HepG2 (cell line): ENCODE results near the gene MGLL. TPM values are rescaled to one million over a fixed set of nuclear protein-coding genes. Genes with fewer than 3 reads are reported as not detected.

ENCODE experiments used
- ATAC-seq: fragments of 200-7000 bp; cut with Tn5 transposase; 3 replicates; pipeline ENCODE4 v1.9.1; 2020; ENCODE audit warnings: mild to moderate bottlenecking, moderate library complexity
- BruUV-seq: library from RNA; stranded (reverse); fragments of 400-500 nt; replicated peaks from 2 replicates; lab custom pipeline; 2021; lab: Mats Ljungman, UMichigan
- CTCF ChIA-PET: fragments of 300-600 bp; formaldehyde crosslinking; extraction: SDS; loops from one replicate; lab custom pipeline; 2021; ENCODE audit warnings: low total read pairs, inconsistent platforms, low intra/inter-chr PET ratio; lab: Yijun Ruan, JAX
- POLR2A ChIA-PET: fragments of 350-600 bp; sonication (Branson Sonifier 250); formaldehyde crosslinking; loops from one replicate; lab custom pipeline; 2020; ENCODE audit warnings: antibody characterized with exemption, inconsistent platforms; lab: Yijun Ruan, JAX
- DNase-seq: peaks from one replicate; pipeline ENCODE4 v3.0.0-alpha.2; 2015; ENCODE audit warnings: low spot score
- FAIRE-seq: peaks from 3 replicates; lab custom pipeline; 2011; peaks lifted over from hg19 to GRCh38; lab: Jason Lieb, UNC
- H2AFZ ChIP-seq: one replicate; pipeline ENCODE4 v1.6.1; 2011; ENCODE audit warnings: low read length, inconsistent platforms
- H3K27ac ChIP-seq: fragments of 300-600 bp; 3 replicates; pipeline ENCODE4 v1.8.0; 2011; ENCODE audit warnings: mixed run types, mild to moderate bottlenecking, mixed read lengths, low read length, inconsistent platforms; ENCODE audit not compliant: insufficient read depth; ENCODE audit errors: extremely low read length
- H3K27me3 ChIP-seq, 2 experiments: fragments of 200-600 bp in 1 of 2; 2 replicates in 1 of 2; 3 replicates in 1 of 2; pipeline versions ENCODE4 v1.6.0 to v1.8.0; 2011; ENCODE audit warnings: low read length in 2 of 2, mild to moderate bottlenecking in 2 of 2, moderate library complexity in 2 of 2, inconsistent platforms in 1 of 2; ENCODE audit not compliant: insufficient read depth in 2 of 2, control insufficient read depth in 1 of 2
- H3K36me3 ChIP-seq, 2 experiments: fragments of 200-600 bp in 1 of 2; replicated peaks in 1 of 2; 2 replicates in 1 of 2; 3 replicates in 1 of 2; pipeline versions ENCODE4 v1.5.1 to v1.8.0; 2011; ENCODE audit warnings: low read length in 2 of 2, inconsistent platforms in 1 of 2; ENCODE audit not compliant: insufficient read depth in 2 of 2, control insufficient read depth in 1 of 2
- H3K4me1 ChIP-seq: 2 replicates; pipeline ENCODE4 v1.5.1; 2012; ENCODE audit warnings: low read length, inconsistent platforms; ENCODE audit not compliant: insufficient read depth
- H3K4me2 ChIP-seq: 2 replicates; pipeline ENCODE4 v1.6.0; 2011; ENCODE audit warnings: low read depth, low read length, inconsistent platforms
- H3K4me3 ChIP-seq, 3 experiments: fragments of 200-600 bp in 1 of 3; sonication (generic), shearing (Covaris generic) in 1 of 3; replicated peaks in 1 of 3; 2 replicates each; pipeline ENCODE4 v1.5.1; 2011 to 2016; ENCODE audit warnings: low read length in 3 of 3, inconsistent platforms in 2 of 3, low read depth in 2 of 3, mild to moderate bottlenecking in 2 of 3, control low read depth in 1 of 3, mixed read lengths in 1 of 3; ENCODE audit not compliant: insufficient read depth in 1 of 3
- H3K79me2 ChIP-seq: one replicate; pipeline ENCODE4 v1.6.1; 2011; ENCODE audit warnings: low read length, inconsistent platforms; ENCODE audit not compliant: insufficient read depth
- H3K9ac ChIP-seq: 2 replicates; pipeline ENCODE4 v1.6.0; 2011; ENCODE audit warnings: mild to moderate bottlenecking, low read depth, low read length, inconsistent platforms; ENCODE audit not compliant: insufficient read depth
- H3K9me3 ChIP-seq: 2 replicates; pipeline ENCODE4 v1.5.1; 2012; ENCODE audit warnings: mild to moderate bottlenecking, low read length
- H4K20me1 ChIP-seq: 2 replicates; pipeline ENCODE4 v1.6.0; 2011; ENCODE audit warnings: inconsistent platforms, mild to moderate bottlenecking, low read length, moderate library complexity; ENCODE audit not compliant: insufficient read depth
- ADNP ChIP-seq: sonication (generic); formaldehyde crosslinking; IDR thresholded peaks from 2 replicates; pipeline ENCODE4 v1.4.0; 2020; ENCODE audit warnings: missing genetic modification reagents
- EZH2 ChIP-seq: conservative IDR thresholded peaks from 2 replicates; pipeline ENCODE4 v1.6.1; 2012; ENCODE audit warnings: mild to moderate bottlenecking, low read depth, low read length, moderate library complexity
- HMGA1 ChIP-seq: sonication (generic); formaldehyde crosslinking; conservative IDR thresholded peaks from 2 replicates; pipeline ENCODE4 v1.4.0; 2020; ENCODE audit warnings: missing genetic modification reagents
- KAT7 ChIP-seq: IDR thresholded peaks from 2 replicates; pipeline ENCODE4 v1.6.1; 2018; ENCODE audit warnings: borderline replicate concordance, missing compliant biosample characterization
- KAT8 ChIP-seq: IDR thresholded peaks from 2 replicates; pipeline ENCODE4 v1.6.1; 2016; ENCODE audit warnings: missing genetic modification reagents, missing compliant biosample characterization
- KLF15 ChIP-seq: sonication (generic); formaldehyde crosslinking; IDR thresholded peaks from 2 replicates; pipeline ENCODE4 v1.8.1; 2023; ENCODE audit warnings: borderline replicate concordance, mild to moderate bottlenecking, inconsistent platforms, missing genetic modification reagents, mixed read lengths
- KMT2B ChIP-seq: IDR thresholded peaks from 2 replicates; pipeline ENCODE4 v1.6.1; 2016; ENCODE audit warnings: missing genetic modification reagents, missing compliant biosample characterization
- SOX6 ChIP-seq, 2 experiments: fragments of 450-650 bp in 1 of 2; sonication (generic) in 1 of 2; formaldehyde crosslinking in 1 of 2; IDR thresholded peaks; 2 replicates each; pipeline versions ENCODE4 v1.4.0 to v1.6.1; 2017 to 2020; ENCODE audit warnings: antibody characterized with exemption in 1 of 2, mild to moderate bottlenecking in 1 of 2, missing genetic modification reagents in 1 of 2
- SP1 ChIP-seq, 2 experiments: fragments of 450-650 bp in 1 of 2; sonication (generic) in 1 of 2; formaldehyde crosslinking in 1 of 2; IDR thresholded peaks; 2 replicates each; pipeline versions ENCODE4 v1.4.0 to v1.6.1; 2016 to 2020; ENCODE audit warnings: missing genetic modification reagents in 1 of 2
- WIZ ChIP-seq: sonication (generic); formaldehyde crosslinking; IDR thresholded peaks from 2 replicates; pipeline ENCODE4 v1.5.1; 2020; ENCODE audit warnings: mild to moderate bottlenecking, missing genetic modification reagents
- ZBTB20 ChIP-seq: sonication (generic); formaldehyde crosslinking; IDR thresholded peaks from 2 replicates; pipeline ENCODE4 v1.8.1; 2023; ENCODE audit warnings: missing genetic modification reagents, low read depth, mild to moderate bottlenecking, borderline replicate concordance
- ZBTB21 ChIP-seq: sonication (generic); formaldehyde crosslinking; IDR thresholded peaks from 2 replicates; pipeline ENCODE4 v1.4.0; 2020; ENCODE audit warnings: missing genetic modification reagents
- ZFP91 ChIP-seq: sonication (generic); formaldehyde crosslinking; IDR thresholded peaks from 2 replicates; pipeline ENCODE4 v1.9.0; 2022; ENCODE audit warnings: missing genetic modification reagents, mild to moderate bottlenecking, borderline replicate concordance
- ZKSCAN8 ChIP-seq: IDR thresholded peaks from 2 replicates; pipeline ENCODE4 v1.6.1; 2016; ENCODE audit warnings: borderline replicate concordance, missing genetic modification reagents, missing compliant biosample characterization
- ZNF224 ChIP-seq: sonication (generic); formaldehyde crosslinking; IDR thresholded peaks from 2 replicates; pipeline ENCODE4 v1.5.0; 2020; ENCODE audit warnings: mild to moderate bottlenecking, missing genetic modification reagents
- ZNF34 ChIP-seq: sonication (generic); formaldehyde crosslinking; IDR thresholded peaks from 2 replicates; pipeline ENCODE4 v1.4.0; 2020; ENCODE audit warnings: mild to moderate bottlenecking, missing genetic modification reagents, borderline replicate concordance
- ZNF350 ChIP-seq: sonication (generic); formaldehyde crosslinking; IDR thresholded peaks from 2 replicates; pipeline ENCODE4 v1.4.0; 2020; ENCODE audit warnings: mild to moderate bottlenecking, low read depth, missing genetic modification reagents, borderline replicate concordance
- ZNF550 ChIP-seq: sonication (generic); formaldehyde crosslinking; IDR thresholded peaks from 2 replicates; pipeline ENCODE4 v1.4.0; 2020; ENCODE audit warnings: mild to moderate bottlenecking, missing genetic modification reagents, borderline replicate concordance
- ZNF737 ChIP-seq: sonication (generic); formaldehyde crosslinking; IDR thresholded peaks from 2 replicates; pipeline ENCODE4 v1.5.0; 2020; ENCODE audit warnings: missing genetic modification reagents, mild to moderate bottlenecking, borderline replicate concordance
- ZSCAN5A ChIP-seq: sonication (generic); formaldehyde crosslinking; IDR thresholded peaks from 2 replicates; pipeline ENCODE4 v1.8.0; 2022; ENCODE audit warnings: mild to moderate bottlenecking, missing genetic modification reagents, borderline replicate concordance
- WGBS: methylation state at CpG from one replicate; pipeline ENCODE4 v1.1.6; 2017; ENCODE audit warnings: low lambda C conversion rate; 5-methylcytosine and 5-hydroxymethylcytosine counted together
- in situ Hi-C: cut with HindIII; loops from 2 replicates; pipeline ENCODE4 v1.10.0; 2017; ENCODE audit warnings: low pct_unique_long_range_greater_than_20kb; ENCODE audit not compliant: extremely low pct_ligation_motif_present
- intact Hi-C: fragments of 100-400 bp; cut with micrococcal nuclease; formaldehyde crosslinking; loops from one replicate; pipeline ENCODE4 v1.10.0; 2022; ENCODE audit not compliant: unreplicated experiment
- polyA plus RNA-seq, 8 experiments: library from polyadenylated mRNA; depleted of rRNA in 3 of 8; stranded (reverse) in 7 of 8; unstranded in 1 of 8; fragments of >200 nt; fragmentation: Illumina TruSeq in 4 of 8; extraction: Trizol in 4 of 8; gene quantifications; 2 replicates each; pipeline versions ENCODE4 v1.2.1 to v1.2.3, GENCODE V29; 2011 to 2016; ENCODE audit warnings: low read depth in 4 of 8, missing spikeins in 1 of 8, mixed read lengths in 1 of 8; ENCODE audit not compliant: insufficient read depth in 1 of 8
- total RNA-seq, 5 experiments: library from RNA; depleted of rRNA; stranded (reverse); fragments of >200 nt; fragmentation: Illumina TruSeq; extraction: Trizol; gene quantifications; 2 replicates each; pipeline ENCODE4 v1.2.3, GENCODE V29; 2016; ENCODE audit warnings: low read depth in 1 of 5

MGLL gene
- total and polyA plus RNA-seq, 2 of the 13 experiments (the other 11 are each of a cell fraction or from before 2014, with no cell fraction given) = not detected

- Histone ChIP-seq H3K27me3 (no peaks in the 10 kb centered on the region), H4K20me1 (no peaks in the 10 kb centered on the region), H3K79me2 (no peaks in the 10 kb centered on the region), H3K27ac (no peak overlapping the region), H3K36me3 (0 out of 5 replicates have a peak, but pooled peaks cover 0 to 3% of the 10 kb centered on the region in 2 experiments), H3K9me3 (no peaks in the 10 kb centered on the region), H3K4me1 (peaks cover 6% of the 10 kb centered on the region; the same call in 1 of the 2 replicates), H3K4me2 (no peak overlapping the region), H3K9ac (no peak overlapping the region), H2AFZ (no peak overlapping the region), H3K4me3 (no peak overlapping the region)
- ChIA-PET POLR2A (no interaction called here), CTCF (no interaction called here)
- DNase-seq (no peak), FAIRE-seq (no peak), ATAC-seq (no peak)
- WGBS = 88% methylated on average over 4 of the region's 4 CpGs
- TF ChIP-seq KLF15 (CRISPR knock-in tag) (no peak), ZNF34 (CRISPR knock-in tag) (no peak), WIZ (CRISPR knock-in tag) (no peak), ZFP91 (CRISPR knock-in tag) (no peak), SOX6 (IDR thresholded peaks at IDR 0.05) (no peak), SOX6 (CRISPR knock-in tag; IDR thresholded peaks at IDR 0.05) (no peak), ZSCAN5A (CRISPR knock-in tag) (no peak), KMT2B (CRISPR knock-in tag) (no peak), ADNP (CRISPR knock-in tag) (no peak), ZBTB21 (CRISPR knock-in tag) (no peak), ZNF550 (CRISPR knock-in tag) (no peak), KAT7 (CRISPR knock-in tag) (no peak), ZKSCAN8 (CRISPR knock-in tag) (no peak), ZNF350 (CRISPR knock-in tag) (no peak), EZH2 (no peak), SP1 (IDR thresholded peaks at IDR 0.05) (no peak), SP1 (CRISPR knock-in tag; IDR thresholded peaks at IDR 0.05) (no peak), ZBTB20 (no peak), KAT8 (no peak), ZNF737 (CRISPR knock-in tag) (no peak), HMGA1 (CRISPR knock-in tag) (no peak), ZNF224 (CRISPR knock-in tag) (no peak)
- intact Hi-C loops = no loop called here
- no TSS peak for BruUV-seq
- in situ Hi-C loops = no loop called here
These were observed 172.1 kb downstream of the MGLL start for GRCh38 chr3:127650236-127650635.
